PC-3 (cell line): ENCODE measurements around the gene TTF2.

ENCODE experiments used
- EZH2 ChIP-seq: fragments of 300-600 bp; sonication (generic); IDR thresholded peaks from one replicate; pipeline ENCODE4 v1.6.1; 2017; ENCODE audit warnings: antibody characterized with exemption, mild to moderate bottlenecking, low read length; ENCODE audit not compliant: unreplicated experiment
- TF ChIP-seq, protein P1 (sequence below): fragments of 300-600 bp; sonication (generic); conservative IDR thresholded peaks from 2 replicates; pipeline ENCODE4 v1.5.1; 2017; ENCODE audit warnings: antibody characterized with exemption, low read depth, mild to moderate bottlenecking, low read length

DNA sequence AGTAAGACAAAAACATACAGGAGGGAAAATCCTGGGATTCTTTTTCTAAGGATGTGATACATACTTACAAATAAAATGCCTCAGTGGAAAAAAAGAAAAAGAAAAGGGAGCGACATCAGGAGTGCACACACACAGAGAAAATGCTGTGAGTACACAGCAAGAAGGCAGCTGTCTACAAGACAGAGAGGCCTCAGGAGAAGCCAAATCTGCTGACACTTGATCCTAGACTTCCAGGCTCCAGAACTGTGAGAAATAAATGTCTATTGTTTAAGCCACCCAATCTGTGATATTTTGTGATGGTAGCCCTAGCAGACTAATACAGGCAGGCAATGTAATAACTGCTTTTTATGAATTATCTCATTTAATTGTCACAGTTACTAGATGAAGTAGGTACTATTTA, 78.4 kb downstream of the TTF2 start:
- TF ChIP-seq, protein P1, sequence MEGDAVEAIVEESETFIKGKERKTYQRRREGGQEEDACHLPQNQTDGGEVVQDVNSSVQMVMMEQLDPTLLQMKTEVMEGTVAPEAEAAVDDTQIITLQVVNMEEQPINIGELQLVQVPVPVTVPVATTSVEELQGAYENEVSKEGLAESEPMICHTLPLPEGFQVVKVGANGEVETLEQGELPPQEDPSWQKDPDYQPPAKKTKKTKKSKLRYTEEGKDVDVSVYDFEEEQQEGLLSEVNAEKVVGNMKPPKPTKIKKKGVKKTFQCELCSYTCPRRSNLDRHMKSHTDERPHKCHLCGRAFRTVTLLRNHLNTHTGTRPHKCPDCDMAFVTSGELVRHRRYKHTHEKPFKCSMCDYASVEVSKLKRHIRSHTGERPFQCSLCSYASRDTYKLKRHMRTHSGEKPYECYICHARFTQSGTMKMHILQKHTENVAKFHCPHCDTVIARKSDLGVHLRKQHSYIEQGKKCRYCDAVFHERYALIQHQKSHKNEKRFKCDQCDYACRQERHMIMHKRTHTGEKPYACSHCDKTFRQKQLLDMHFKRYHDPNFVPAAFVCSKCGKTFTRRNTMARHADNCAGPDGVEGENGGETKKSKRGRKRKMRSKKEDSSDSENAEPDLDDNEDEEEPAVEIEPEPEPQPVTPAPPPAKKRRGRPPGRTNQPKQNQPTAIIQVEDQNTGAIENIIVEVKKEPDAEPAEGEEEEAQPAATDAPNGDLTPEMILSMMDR, result no peak
- no peak for TF ChIP-seq EZH2
